Right atrium auricular region (tissue), 2 donors: ENCODE measurements around the gene SUFU. TPM values are rescaled to one million over a fixed set of nuclear protein-coding genes. Genes with fewer than 3 reads are reported as not detected.
A peak's percentile ranks its signal among the peaks of the same experiment; 100 is the strongest.

Experiments used
- DNase-seq: peaks from one replicate; pipeline ENCODE4 v3.0.0-alpha.2; 2019; ENCODE audit warnings: low spot score
- H3K27ac ChIP-seq, 2 donors: fragments of 200-600 bp; sonication (generic); 1 replicate in 1 of 2; 2 replicates in 1 of 2; pipeline ENCODE4 v1.5.1; 2016 to 2019
- H3K27me3 ChIP-seq, 2 donors: fragments of 200-600 bp; sonication (generic); one replicate each; pipeline versions ENCODE4 v1.5.1 to v1.6.0; 2017 to 2019
- H3K36me3 ChIP-seq: fragments of 200-600 bp; sonication (generic); one replicate; pipeline ENCODE4 v1.5.1; 2016
- H3K4me1 ChIP-seq, 2 donors: fragments of 200-600 bp; sonication (generic); one replicate each; pipeline versions ENCODE4 v1.5.1 to v1.6.0; 2017 to 2019
- H3K4me3 ChIP-seq, 2 donors: fragments of 200-600 bp; sonication (generic); 1 replicate in 1 of 2; 2 replicates in 1 of 2; pipeline ENCODE4 v1.5.1; 2017 to 2019; ENCODE audit warnings: mild to moderate bottlenecking in 1 of 2, moderate library complexity in 1 of 2
- H3K9me3 ChIP-seq, 2 donors: fragments of 200-600 bp; sonication (generic); one replicate each; pipeline ENCODE4 v1.5.1; 2019
- total RNA-seq, 2 donors: library from RNA; depleted of rRNA; stranded (reverse); fragments of >200 nt; gene quantifications; one replicate each; pipeline ENCODE4 v1.1.0, GENCODE V29; 2016
- TF ChIP-seq, protein P1 (sequence below), 2 donors: fragments of 200-600 bp; sonication (generic); IDR thresholded peaks; one replicate each; pipeline ENCODE4 v1.5.1; 2019; ENCODE audit warnings: antibody characterized with exemption in 2 of 2

SUFU gene
- total RNA-seq, 2 donors from 2014 or later: 4.9 to 6.4 TPM

GRCh38 chr10:102614888-102615287, 111.1 kb downstream of the SUFU start:
- Histone ChIP-seq H3K9me3 (no peaks in the 10 kb centered on the region), H3K4me1 (peaks cover 0 to 89% of the 10 kb centered on the region in 2 donors), H3K27ac (no peak overlapping the region), H3K27me3 (no peaks in the 10 kb centered on the region), H3K36me3 (peaks cover 6% of the 10 kb centered on the region), H3K4me3 (no peak overlapping the region)
- TF ChIP-seq, protein P1, sequence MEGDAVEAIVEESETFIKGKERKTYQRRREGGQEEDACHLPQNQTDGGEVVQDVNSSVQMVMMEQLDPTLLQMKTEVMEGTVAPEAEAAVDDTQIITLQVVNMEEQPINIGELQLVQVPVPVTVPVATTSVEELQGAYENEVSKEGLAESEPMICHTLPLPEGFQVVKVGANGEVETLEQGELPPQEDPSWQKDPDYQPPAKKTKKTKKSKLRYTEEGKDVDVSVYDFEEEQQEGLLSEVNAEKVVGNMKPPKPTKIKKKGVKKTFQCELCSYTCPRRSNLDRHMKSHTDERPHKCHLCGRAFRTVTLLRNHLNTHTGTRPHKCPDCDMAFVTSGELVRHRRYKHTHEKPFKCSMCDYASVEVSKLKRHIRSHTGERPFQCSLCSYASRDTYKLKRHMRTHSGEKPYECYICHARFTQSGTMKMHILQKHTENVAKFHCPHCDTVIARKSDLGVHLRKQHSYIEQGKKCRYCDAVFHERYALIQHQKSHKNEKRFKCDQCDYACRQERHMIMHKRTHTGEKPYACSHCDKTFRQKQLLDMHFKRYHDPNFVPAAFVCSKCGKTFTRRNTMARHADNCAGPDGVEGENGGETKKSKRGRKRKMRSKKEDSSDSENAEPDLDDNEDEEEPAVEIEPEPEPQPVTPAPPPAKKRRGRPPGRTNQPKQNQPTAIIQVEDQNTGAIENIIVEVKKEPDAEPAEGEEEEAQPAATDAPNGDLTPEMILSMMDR (IDR thresholded peaks at IDR 0.05): no peak
- no peak for DNase-seq

- Histone ChIP-seq H3K27me3 (no peaks in the 10 kb centered on the region), H3K4me1 (peaks cover 0 to 91% of the 10 kb centered on the region in 2 donors), H3K9me3 (no peaks in the 10 kb centered on the region), H3K27ac (peak overlapping the region; percentile 55 to 66), H3K36me3 (peaks cover 6% of the 10 kb centered on the region), H3K4me3 (no peak overlapping the region)
- no peak for DNase-seq
- TF ChIP-seq, protein P1 (IDR thresholded peaks at IDR 0.05): no peak
Observed at GRCh38 chr10:102615361-102615760, 111.6 kb downstream of the SUFU start.

GRCh38 chr10:102616066-102616770, 112.4 kb downstream of the SUFU start:
- Histone ChIP-seq H3K27ac (peak overlapping the region; percentile 55 to 66), H3K4me1 (peaks cover 0 to 92% of the 10 kb centered on the region in 2 donors), H3K4me3 (no peak overlapping the region), H3K36me3 (peaks cover 6% of the 10 kb centered on the region), H3K27me3 (no peaks in the 10 kb centered on the region), H3K9me3 (no peaks in the 10 kb centered on the region)
- TF ChIP-seq, protein P1 (IDR thresholded peaks at IDR 0.05): no peak
- peak; percentile 83 for DNase-seq

DNA sequence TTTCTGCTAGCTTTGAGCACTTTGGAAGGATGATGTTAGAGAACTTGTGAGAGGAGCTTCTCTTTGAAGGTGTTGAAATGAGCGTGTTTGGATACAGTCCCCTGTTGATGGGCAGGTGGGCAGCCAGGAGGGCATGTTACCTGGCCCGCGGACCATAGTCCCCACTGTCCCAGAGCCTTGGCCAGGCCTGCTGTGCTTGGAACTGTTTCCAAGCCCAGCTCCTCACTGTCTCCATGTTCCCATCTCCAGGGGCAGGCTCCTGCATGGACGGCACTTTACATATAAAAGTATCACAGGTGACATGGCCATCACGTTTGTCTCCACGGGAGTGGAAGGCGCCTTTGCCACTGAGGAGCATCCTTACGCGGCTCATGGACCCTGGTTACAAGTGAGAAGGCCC, 113.3 kb downstream of the SUFU start:
- peaks cover 6% of the 10 kb centered on the region for H3K36me3 ChIP-seq
- TF ChIP-seq, protein P1 (IDR thresholded peaks at IDR 0.05): no peak
- no peak overlapping the region for H3K4me3 ChIP-seq
- peak overlapping the region; percentile 55 to 66 for H3K27ac ChIP-seq
- H3K9me3 ChIP-seq: no peaks in the 10 kb centered on the region
- DNase-seq: no peak
- no peaks in the 10 kb centered on the region for H3K27me3 ChIP-seq
- H3K4me1 ChIP-seq: peaks cover 0 to 95% of the 10 kb centered on the region in 2 donors

DNA sequence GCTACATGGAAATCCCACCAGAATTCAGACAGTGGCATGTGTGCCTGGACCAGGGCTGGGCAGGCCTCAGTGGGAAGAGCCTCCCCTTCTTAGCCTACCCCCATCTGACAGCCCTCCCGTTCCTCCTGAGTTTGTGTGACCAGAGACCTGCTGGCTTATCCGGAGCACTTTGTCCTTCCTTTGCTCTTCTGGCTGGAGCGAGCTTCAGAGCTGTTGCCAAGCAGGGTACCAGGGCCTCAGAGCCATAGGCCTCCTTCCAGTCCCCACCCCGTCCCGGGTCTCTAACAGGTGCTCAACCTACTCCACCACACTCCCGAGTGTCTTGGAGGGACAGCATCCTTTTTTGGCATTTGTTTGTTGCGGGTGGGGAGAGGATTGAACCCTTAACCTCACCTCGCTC, 114.0 kb downstream of the SUFU start:
- peak overlapping the region; percentile 81 to 90 for H3K27ac ChIP-seq
- TF ChIP-seq, protein P1 (IDR thresholded peaks at IDR 0.05): no peak
- H3K9me3 ChIP-seq: no peaks in the 10 kb centered on the region
- DNase-seq: no peak
- H3K27me3 ChIP-seq: no peaks in the 10 kb centered on the region
- peaks cover 0 to 97% of the 10 kb centered on the region in 2 donors for H3K4me1 ChIP-seq
- no peak overlapping the region for H3K4me3 ChIP-seq
- peaks cover 6% of the 10 kb centered on the region for H3K36me3 ChIP-seq
